ENCODE data around the gene GTF3C2. TPM values are rescaled to one million over a fixed set of nuclear protein-coding genes. Genes with fewer than 3 reads are reported as not detected.
A peak's percentile ranks its signal among the peaks of the same experiment; 100 is the strongest.

GTF3C2 gene
- total RNA-seq, 1 experiment from 2014 or later: 109 TPM

GRCh38 chr2:27350106-27350693 is 6.4 kb downstream of the GTF3C2 start:
- H2AFZ ChIP-seq (ENCODE audit: low read length): no peak overlapping the region
- H3K56ac ChIP-seq (ENCODE audit: insufficient read length, low read depth, low read length): no peak overlapping the region
- H2BK12ac ChIP-seq (ENCODE audit: insufficient read length, low read depth, low read length): no peak overlapping the region
- no peak overlapping the region for H4K8ac ChIP-seq (replicated peaks; ENCODE audit: insufficient read length, low read depth, low read length)
- no peaks in the 10 kb centered on the region for H3K9me3 ChIP-seq (ENCODE audit: control insufficient read depth, low read depth, low read length)
- no CpG with 5 or more reads among the region's 7 CpGs for WGBS (ENCODE audit: extremely low coverage, insufficient read length, low lambda C conversion rate)
- Mint-ChIP-seq H3K4me3 (no peak overlapping the region), H3K27ac (peak overlapping the region in 1 of 3 experiments; percentile 45; a peak in 2 of 7 replicates), H3K27me3 (ENCODE audit: low read depth) (no peaks in the 10 kb centered on the region), H3K4me1 (peaks cover 9 to 26% of the 10 kb centered on the region in 2 experiments), H3K36me3 (ENCODE audit: insufficient read depth in 1 of 3, low read depth in 3 of 3) (peaks cover 4 to 26% (median 14%) of the 10 kb centered on the region in 3 experiments; a peak in 5 of 7 replicates), H3K9me3 (no peaks in the 10 kb centered on the region)
- no peak overlapping the region for H3K4me2 ChIP-seq (ENCODE audit: insufficient read depth, insufficient read length, low read length)
- H3K4me1 ChIP-seq (ENCODE audit: insufficient read depth, low read length): peaks cover 2% of the 10 kb centered on the region; the same call in 1 of the 2 replicates
- no peaks in the 10 kb centered on the region for H3K27me3 ChIP-seq (ENCODE audit: insufficient read depth, low read length)
- H4K20me1 ChIP-seq (ENCODE audit: control insufficient read depth, insufficient read depth, insufficient read length): peaks cover 4% of the 10 kb centered on the region
- no peak for TF ChIP-seq CTCF (conservative IDR thresholded peaks at IDR 0.05)
- no peak overlapping the region for H3K4ac ChIP-seq (ENCODE audit: low read depth, low read length)
- H3K18ac ChIP-seq (ENCODE audit: insufficient read length, low read depth, low read length): no peak overlapping the region
- H2AK5ac ChIP-seq (ENCODE audit: insufficient read length, low read length): no peak overlapping the region
- H2BK20ac ChIP-seq (ENCODE audit: low read depth, low read length, poor library complexity, severe bottlenecking): no peak overlapping the region
- no peak overlapping the region for H3K23ac ChIP-seq (ENCODE audit: insufficient read length, low read depth, low read length)
- H3T11ph ChIP-seq (ENCODE audit: low read length): no peak overlapping the region
- DNase-seq: no peak
- no peak overlapping the region for H4K91ac ChIP-seq (ENCODE audit: insufficient read length, low read depth, low read length)
- no peak overlapping the region for H2BK15ac ChIP-seq (ENCODE audit: low read depth, low read length)
- no peak overlapping the region for H2BK120ac ChIP-seq (ENCODE audit: low read depth, low read length, poor library complexity, severe bottlenecking)
- H3K9ac ChIP-seq (ENCODE audit: extremely low read depth, insufficient read length, low read length): no peak overlapping the region
- no peak overlapping the region for H4K5ac ChIP-seq (ENCODE audit: insufficient read length, low read depth, low read length)
- H3K79me2 ChIP-seq (ENCODE audit: insufficient read depth, low read length): peaks cover 49% of the 10 kb centered on the region; the same call in 1 of the 2 replicates
- H3K14ac ChIP-seq (ENCODE audit: insufficient read depth, low read length): no peak overlapping the region
- H3K23me2 ChIP-seq (ENCODE audit: insufficient read length, low read depth, low read length, poor library complexity, severe bottlenecking): no peaks in the 10 kb centered on the region
- no peak overlapping the region for H3K27ac ChIP-seq (ENCODE audit: insufficient read length, low read depth, low read length)
- H3K79me1 ChIP-seq (ENCODE audit: insufficient read depth, low read depth, low read length, poor library complexity, severe bottlenecking): peaks cover 8% of the 10 kb centered on the region
- H2BK5ac ChIP-seq (ENCODE audit: insufficient read length, low read length): no peak overlapping the region
